ENCODE measurements around the gene ICAM4. TPM values are rescaled to one million over a fixed set of nuclear protein-coding genes. Genes with fewer than 3 reads are reported as not detected.
A peak's percentile ranks its signal among the peaks of the same experiment; 100 is the strongest.

The ICAM4 gene
- total RNA-seq, 1 donor from 2014 or later = not detected

- no peak for TF ChIP-seq EZH2 (IDR thresholded peaks at IDR 0.05)
- no peak for TF ChIP-seq CTCF (IDR thresholded peaks at IDR 0.05)
- TF ChIP-seq EZH2phosphoT487 (IDR thresholded peaks at IDR 0.05) = no peak
- no peak within 1 kb of the TSS for H3K4me2 ChIP-seq
- H3K27ac Mint-ChIP-seq = no peak within 1 kb of the TSS
- H3K4me3 ChIP-seq = no peak within 1 kb of the TSS
- H3K27me3 Mint-ChIP-seq (ENCODE audit: insufficient read depth, low read depth) = peaks cover 2% of the 10 kb centered on the region
- H3K36me3 ChIP-seq = no peaks in the 10 kb centered on the region
- H3K79me2 ChIP-seq (ENCODE audit: low read depth) = no peaks in the 10 kb centered on the region
- H4K20me1 ChIP-seq (ENCODE audit: low read depth) = no peaks in the 10 kb centered on the region
- H3K9me3 ChIP-seq (ENCODE audit: low read depth) = no peaks in the 10 kb centered on the region
- H3F3A ChIP-seq (ENCODE audit: low read depth) = no peaks in the 10 kb centered on the region
- DNase-seq (ENCODE audit: low spot score) = no peak
- H3K4me3 Mint-ChIP-seq = no peak within 1 kb of the TSS
- H3K9ac ChIP-seq = no peak within 1 kb of the TSS
- H3K4me1 ChIP-seq = no peaks in the 10 kb centered on the region
- H3K4me1 Mint-ChIP-seq = peaks cover 1% of the 10 kb centered on the region
- H2AFZ ChIP-seq (replicated peaks) = no peak within 1 kb of the TSS
- no peaks in the 10 kb centered on the region for H3K9me3 Mint-ChIP-seq
- no peak within 1 kb of the TSS for H3K27ac ChIP-seq
- H3K36me3 Mint-ChIP-seq = peaks cover 2% of the 10 kb centered on the region
- no peaks in the 10 kb centered on the region for H3K27me3 ChIP-seq
These were observed 22.7 kb downstream of the ICAM4 start, which contains the start of gene ZGLP1 for GRCh38 chr19:10309423-10309822. Gene ZGLP1, minus strand, starts transcription at chr19:10309815.

GRCh38 chr19:10315335-10316214 lies 28.8 kb downstream of the ICAM4 start, which contains the start of gene FDX2:
Gene FDX2, minus strand, starts transcription at chr19:10316015. Its CDS starts 19 bp downstream, at chr19:10315996.
- Mint-ChIP-seq H3K27me3 (ENCODE audit: insufficient read depth, low read depth) (peaks cover 4% of the 10 kb centered on the region), H3K4me1 (peaks cover 14% of the 10 kb centered on the region), H3K9me3 (no peaks in the 10 kb centered on the region), H3K4me3 (peak within 1 kb of the TSS; percentile 97), H3K36me3 (peaks cover 8% of the 10 kb centered on the region), H3K27ac (peak within 1 kb of the TSS; percentile 90)
- Histone ChIP-seq H3K4me3 (peak within 1 kb of the TSS; percentile 99), H3K27ac (no peak within 1 kb of the TSS), H3K27me3 (no peaks in the 10 kb centered on the region), H3K4me2 (peak within 1 kb of the TSS; percentile 99), H3K9me3 (ENCODE audit: low read depth) (no peaks in the 10 kb centered on the region), H3K4me1 (peaks cover 7% of the 10 kb centered on the region), H2AFZ (replicated peaks) (peak within 1 kb of the TSS; percentile 97), H3K79me2 (ENCODE audit: low read depth) (peaks cover 6% of the 10 kb centered on the region), H3K9ac (peak within 1 kb of the TSS; percentile 74), H4K20me1 (ENCODE audit: low read depth) (peaks cover 3% of the 10 kb centered on the region), H3K36me3 (no peaks in the 10 kb centered on the region), H3F3A (ENCODE audit: low read depth) (peaks cover 36% of the 10 kb centered on the region)
- no peak for TF ChIP-seq EZH2phosphoT487 (IDR thresholded peaks at IDR 0.05)
- DNase-seq (ENCODE audit: low spot score) = peak; percentile 92

GRCh38 chr19:10316229-10317044 lies 29.7 kb downstream of the ICAM4 start:
- TF ChIP-seq EZH2 (IDR thresholded peaks at IDR 0.05) = no peak
- TF ChIP-seq EZH2phosphoT487 (IDR thresholded peaks at IDR 0.05) = no peak
- TF ChIP-seq CTCF (IDR thresholded peaks at IDR 0.05) = no peak
- Mint-ChIP-seq H3K27me3 (ENCODE audit: insufficient read depth, low read depth) (peaks cover 4% of the 10 kb centered on the region), H3K9me3 (no peaks in the 10 kb centered on the region), H3K36me3 (peaks cover 8% of the 10 kb centered on the region), H3K4me3 (peak overlapping the region; percentile 97), H3K4me1 (peaks cover 14% of the 10 kb centered on the region), H3K27ac (no peak overlapping the region)
- Histone ChIP-seq H2AFZ (replicated peaks) (no peak overlapping the region), H3K27me3 (no peaks in the 10 kb centered on the region), H3K36me3 (no peaks in the 10 kb centered on the region), H3K4me2 (peak overlapping the region; percentile 99), H3K9ac (no peak overlapping the region), H3K4me1 (peaks cover 7% of the 10 kb centered on the region), H3K79me2 (ENCODE audit: low read depth) (peaks cover 6% of the 10 kb centered on the region), H3K27ac (no peak overlapping the region), H3F3A (ENCODE audit: low read depth) (peaks cover 36% of the 10 kb centered on the region), H3K4me3 (peak overlapping the region; percentile 99), H3K9me3 (ENCODE audit: low read depth) (no peaks in the 10 kb centered on the region), H4K20me1 (ENCODE audit: low read depth) (peaks cover 3% of the 10 kb centered on the region)
- DNase-seq (ENCODE audit: low spot score) = no peak

All from neural progenitor cell (in vitro differentiated cells).